Measurements from ENCODE around the gene CTSO. TPM values are rescaled to one million over a fixed set of nuclear protein-coding genes. Genes with fewer than 3 reads are reported as not detected.

Gene CTSO
- total RNA-seq, 1 donor from 2014 or later = 8.7 TPM

Other genes with a start within 250 kb of the CTSO start
- gene GUCY1B1, start 194.8 kb downstream of the CTSO start, total RNA-seq = 60.8 TPM
- not detected for gene ASIC5, start 87.6 kb downstream of the CTSO start, total RNA-seq
- gene TDO2, start 50.2 kb downstream of the CTSO start, total RNA-seq = 0.78 TPM